ENCODE data around the gene PNCK.

The PNCK gene

GRCh38 chrX:153626863-153627674 lies 46.5 kb downstream of the PNCK start:
- no peak for DNase-seq (ENCODE audit: low read depth)

- no peak for DNase-seq (ENCODE audit: low read depth)
Observed at GRCh38 chrX:153626025-153626633, 47.5 kb downstream of the PNCK start.

- no peak for DNase-seq (ENCODE audit: low read depth)
Observed at GRCh38 chrX:153625271-153626024, 48.2 kb downstream of the PNCK start.

GRCh38 chrX:153624196-153625091 lies 49.2 kb downstream of the PNCK start:
- no peak for DNase-seq (ENCODE audit: low read depth)

GRCh38 chrX:153623310-153624029 lies 50.1 kb downstream of the PNCK start:
- DNase-seq (ENCODE audit: low read depth), result no peak

GRCh38 chrX:153622661-153623309 lies 50.8 kb downstream of the PNCK start:
- no peak for DNase-seq (ENCODE audit: low read depth)

- no peak for DNase-seq (ENCODE audit: low read depth)
Observed at GRCh38 chrX:153621949-153622598, 51.5 kb downstream of the PNCK start.

- no peak for DNase-seq (ENCODE audit: low read depth)
Observed at GRCh38 chrX:153620576-153620975, 53.0 kb downstream of the PNCK start.

Data from T follicular helper cell (primary cell).